Fibroblast of lung (primary cell): Measurements from ENCODE around the gene KMT2A.

Experiments used
- EZH2 ChIP-seq: IDR thresholded peaks from 2 replicates; pipeline ENCODE4 v1.5.1; 2012; ENCODE audit warnings: low read length, control low read depth, mild to moderate bottlenecking; ENCODE audit errors: missing control alignments
- TF ChIP-seq, protein P1 (sequence below), 2 donors: IDR thresholded peaks in 1 of 2; conservative IDR thresholded peaks in 1 of 2; 1 replicate in 1 of 2; 2 replicates in 1 of 2; pipeline ENCODE4 v1.5.1; 2011 to 2012; ENCODE audit warnings: low read length in 2 of 2, control low read depth in 1 of 2, inconsistent platforms in 1 of 2, low read depth in 1 of 2, mild to moderate bottlenecking in 1 of 2

DNA sequence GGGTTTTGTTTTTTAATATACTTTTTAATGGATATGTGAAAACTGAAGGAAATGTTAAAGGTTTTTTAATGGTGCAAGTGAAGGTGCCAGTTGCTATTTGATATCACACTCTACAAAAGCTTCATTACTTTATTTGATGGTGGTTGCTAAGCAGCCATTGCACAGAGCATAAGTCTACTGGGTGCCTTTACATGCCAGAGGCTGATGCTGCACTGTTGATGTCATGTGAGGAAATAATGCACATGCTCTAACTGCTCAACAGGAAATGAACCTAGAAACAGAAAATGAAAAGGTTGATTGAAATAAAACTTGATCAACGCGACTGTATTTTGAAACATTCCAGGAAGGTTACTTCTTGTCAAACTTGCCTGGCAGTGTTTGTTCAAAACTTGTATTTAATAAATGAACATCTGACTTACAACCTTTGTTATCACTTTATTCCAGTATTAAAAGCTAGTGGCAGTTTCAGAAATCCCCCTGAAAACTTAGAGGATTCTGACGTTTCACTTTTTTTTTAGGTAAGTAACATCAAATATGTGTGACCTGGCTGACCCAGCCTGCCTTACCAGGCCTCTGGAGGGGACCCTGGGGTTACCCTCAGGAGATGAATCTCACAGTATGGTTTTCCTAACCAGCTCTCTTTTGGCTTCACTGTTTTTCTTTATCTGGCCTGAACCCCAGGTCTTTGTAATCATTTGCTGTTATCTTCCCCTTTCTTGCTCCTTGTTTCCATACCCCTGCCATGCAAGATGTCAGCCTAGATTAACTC lies 37.3 kb upstream of the KMT2A start:
- no peak for TF ChIP-seq EZH2
- TF ChIP-seq, protein P1, sequence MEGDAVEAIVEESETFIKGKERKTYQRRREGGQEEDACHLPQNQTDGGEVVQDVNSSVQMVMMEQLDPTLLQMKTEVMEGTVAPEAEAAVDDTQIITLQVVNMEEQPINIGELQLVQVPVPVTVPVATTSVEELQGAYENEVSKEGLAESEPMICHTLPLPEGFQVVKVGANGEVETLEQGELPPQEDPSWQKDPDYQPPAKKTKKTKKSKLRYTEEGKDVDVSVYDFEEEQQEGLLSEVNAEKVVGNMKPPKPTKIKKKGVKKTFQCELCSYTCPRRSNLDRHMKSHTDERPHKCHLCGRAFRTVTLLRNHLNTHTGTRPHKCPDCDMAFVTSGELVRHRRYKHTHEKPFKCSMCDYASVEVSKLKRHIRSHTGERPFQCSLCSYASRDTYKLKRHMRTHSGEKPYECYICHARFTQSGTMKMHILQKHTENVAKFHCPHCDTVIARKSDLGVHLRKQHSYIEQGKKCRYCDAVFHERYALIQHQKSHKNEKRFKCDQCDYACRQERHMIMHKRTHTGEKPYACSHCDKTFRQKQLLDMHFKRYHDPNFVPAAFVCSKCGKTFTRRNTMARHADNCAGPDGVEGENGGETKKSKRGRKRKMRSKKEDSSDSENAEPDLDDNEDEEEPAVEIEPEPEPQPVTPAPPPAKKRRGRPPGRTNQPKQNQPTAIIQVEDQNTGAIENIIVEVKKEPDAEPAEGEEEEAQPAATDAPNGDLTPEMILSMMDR (conservative IDR thresholded peaks at IDR 0.05 in 1 of 2, IDR thresholded peaks at IDR 0.05 in 1 of 2; ENCODE audit: low read depth in 1 of 2, low read length in 2 of 2): no peak
